ENCODE results near the gene LSMEM2. TPM values are rescaled to one million over a fixed set of nuclear protein-coding genes. Genes with fewer than 3 reads are reported as not detected.

The LSMEM2 gene
- total RNA-seq, 1 experiment from 2014 or later: 0.57 TPM

- ATAC-seq (no peak), DNase-seq (ENCODE audit: low spot score) (no peak)
- Mint-ChIP-seq H3K4me1 (peaks cover 70% of the 10 kb centered on the region), H3K27ac (no peak overlapping the region; the same call in 1 of the 2 replicates), H3K36me3 (no peaks in the 10 kb centered on the region), H3K27me3 (ENCODE audit: low read depth) (no peaks in the 10 kb centered on the region), H3K4me3 (peak overlapping the region; percentile 97), H3K9me3 (no peaks in the 10 kb centered on the region)
- ChIA-PET CTCF (interaction anchor here (1.1 to 6.4 kb wide), 7 partner anchors 8 to 44 kb away, joined by 3 to 88 read pairs (median 4); no protein-coding TSS in a partner anchor), POLR2A (interaction anchor here (1.1 kb wide), 1 partner anchor 8 kb away, joined by 5 read pairs; no protein-coding TSS in a partner anchor)
- TF ChIP-seq TEAD1 (CRISPR knock-in tag; IDR thresholded peaks at IDR 0.05) (0 out of 2 replicates have a peak, but pooled peaks have one; percentile 37), TCF7 (CRISPR knock-in tag; IDR thresholded peaks at IDR 0.05; ENCODE audit: low read depth) (no peak)
Observed at GRCh38 chr3:50238549-50239026, 40.3 kb upstream of the LSMEM2 start.

- TF ChIP-seq NFATC4 (CRISPR knock-in tag; IDR thresholded peaks at IDR 0.05): no peak
- no peak for TF ChIP-seq SMAD4 (CRISPR knock-in tag; IDR thresholded peaks at IDR 0.05)
- TF ChIP-seq GTF2I (CRISPR knock-in tag; conservative IDR thresholded peaks at IDR 0.05): no peak
- TF ChIP-seq ESRRA (CRISPR knock-in tag; IDR thresholded peaks at IDR 0.05; ENCODE audit: borderline replicate concordance): no peak
Observed at GRCh38 chr3:50239649-50240048, 39.2 kb upstream of the LSMEM2 start.

GRCh38 chr3:50241163-50241562 is 37.7 kb upstream of the LSMEM2 start:
- H3K36me3 Mint-ChIP-seq: peaks cover 2% of the 10 kb centered on the region; the same call in 1 of the 2 replicates
- H3K27ac Mint-ChIP-seq: peak overlapping the region; percentile 96
- peaks cover 86% of the 10 kb centered on the region for H3K4me1 Mint-ChIP-seq
- no peaks in the 10 kb centered on the region for H3K9me3 Mint-ChIP-seq
- peak overlapping the region; percentile 69 for H3K4me3 Mint-ChIP-seq
- ATAC-seq (peak; percentile 59), DNase-seq (ENCODE audit: low spot score) (peak; percentile 95)
- ChIA-PET POLR2A (interaction anchor here (0.8 to 2.5 kb wide), 6 partner anchors 14 to 62 kb away, joined by 3 to 22 read pairs (median 5); partner anchors contain the start of genes HYAL1 and SEMA3B), CTCF (interaction anchor here (0.8 to 6.4 kb wide), 19 partner anchors 9 to 127 kb away, joined by 3 to 88 read pairs (median 5); partner anchors contain the start of genes HYAL3 and NAA80)
- no peaks in the 10 kb centered on the region for H3K27me3 Mint-ChIP-seq (ENCODE audit: low read depth)
- TF ChIP-seq AFF4 (CRISPR knock-in tag; IDR thresholded peaks at IDR 0.05; ENCODE audit: borderline replicate concordance) (no peak), ZNF281 (CRISPR knock-in tag; IDR thresholded peaks at IDR 0.05) (peak; percentile 97), ZNF423 (CRISPR knock-in tag; IDR thresholded peaks at IDR 0.05) (peak; percentile 60; the same call in 1 of the 2 replicates), IRF2 (CRISPR knock-in tag; IDR thresholded peaks at IDR 0.05; ENCODE audit: borderline replicate concordance, low read depth) (no peak), SP1 (CRISPR knock-in tag; conservative IDR thresholded peaks at IDR 0.05) (peak; percentile 82), ZNF263 (CRISPR knock-in tag; IDR thresholded peaks at IDR 0.05; ENCODE audit: low read depth) (no peak), E2F5 (CRISPR knock-in tag; IDR thresholded peaks at IDR 0.05) (0 out of 2 replicates have a peak, but pooled peaks have one; percentile 28), JUN (CRISPR knock-in tag; IDR thresholded peaks at IDR 0.05) (no peak), SMAD4 (CRISPR knock-in tag; IDR thresholded peaks at IDR 0.05) (no peak), KAT7 (CRISPR knock-in tag; IDR thresholded peaks at IDR 0.05; ENCODE audit: borderline replicate concordance) (no peak), ERG (CRISPR knock-in tag; IDR thresholded peaks at IDR 0.05) (no peak), ZNF121 (CRISPR knock-in tag; IDR thresholded peaks at IDR 0.05) (no peak), CREM (CRISPR knock-in tag; IDR thresholded peaks at IDR 0.05) (0 out of 2 replicates have a peak, but pooled peaks have one; percentile 18), ZNF425 (CRISPR knock-in tag; conservative IDR thresholded peaks at IDR 0.05) (no peak), ETV6 (CRISPR knock-in tag; IDR thresholded peaks at IDR 0.05) (0 out of 2 replicates have a peak, but pooled peaks have one; percentile 65)

More at GRCh38 chr3:50239649-50240048, 39.2 kb upstream of the LSMEM2 start:
- ATAC-seq (no peak), DNase-seq (ENCODE audit: low spot score) (no peak)
- Mint-ChIP-seq H3K27me3 (ENCODE audit: low read depth) (no peaks in the 10 kb centered on the region), H3K4me1 (peaks cover 76% of the 10 kb centered on the region), H3K27ac (peak overlapping the region; percentile 92), H3K9me3 (no peaks in the 10 kb centered on the region), H3K4me3 (peak overlapping the region; percentile 46), H3K36me3 (peaks cover 2% of the 10 kb centered on the region; the same call in 1 of the 2 replicates)
- ChIA-PET POLR2A (interaction anchor here (2.5 kb wide), 1 partner anchor 13 kb away, joined by 22 read pairs; no protein-coding TSS in a partner anchor), CTCF (interaction anchor here (0.7 to 6.4 kb wide), 7 partner anchors 13 to 372 kb away, joined by 3 to 88 read pairs (median 10); partner anchors contain the start of gene CISH)

All from WTC11 (cell line).